ENCODE measurements around the gene PAIP2.

Gene PAIP2

DNA sequence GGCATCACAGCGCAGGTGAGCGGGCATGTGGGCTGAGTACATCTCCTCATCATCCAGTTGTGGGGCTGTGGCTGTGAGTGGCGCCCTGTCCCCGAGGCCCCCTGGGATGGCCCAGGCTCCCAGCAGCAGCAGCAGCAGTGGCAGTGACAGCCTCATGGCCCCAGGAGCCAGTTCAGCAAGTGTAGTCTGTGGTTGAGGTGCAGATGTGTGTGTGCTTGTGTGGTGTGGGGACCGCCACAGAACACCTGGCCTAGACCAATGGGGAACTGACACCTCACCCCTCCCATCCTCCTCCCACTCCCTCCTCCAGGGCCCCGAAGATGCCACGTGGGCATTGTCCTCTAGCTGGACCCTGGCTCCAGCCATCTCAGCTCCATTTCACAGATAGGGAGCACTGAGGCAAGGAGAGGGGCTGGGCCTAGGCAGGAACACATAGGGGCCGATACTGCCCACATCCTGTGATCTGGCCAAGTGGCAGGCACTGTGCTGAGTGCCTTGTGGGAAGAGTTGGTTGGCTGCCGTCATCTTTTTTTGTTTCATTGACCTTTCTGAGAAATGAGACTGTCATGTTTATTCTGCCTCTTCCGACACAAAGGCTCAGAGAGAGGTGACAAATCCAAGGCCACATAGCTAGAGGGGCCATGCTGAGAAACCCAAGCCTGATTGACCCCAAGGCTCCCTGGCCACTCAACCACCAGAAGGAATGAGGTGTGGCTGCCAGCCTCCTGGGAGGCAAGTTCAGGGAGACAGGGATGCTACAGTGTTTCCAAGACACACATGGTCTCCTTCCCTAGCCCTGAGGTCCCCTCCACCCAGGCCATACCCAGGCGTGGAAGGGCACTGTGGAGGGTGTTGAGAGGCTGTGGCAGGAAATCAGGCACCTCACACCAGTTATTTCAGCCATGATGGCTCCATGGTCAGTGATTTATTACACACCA lies 48.3 kb downstream of the PAIP2 start, which contains the start of gene MZB1:
MZB1 (minus strand) TSS at position 213 of the 938 bp plus-strand sequence; CDS start at position 156, 57 bp downstream.
- CTCF ChIA-PET = interaction anchor here (1.0 to 3.7 kb wide), 7 partner anchors 9 to 300 kb away, joined by 3 to 20 read pairs (median 7); partner anchors contain the start of gene PAIP2
- POLR2A ChIA-PET = interaction anchor here (0.6 to 2.0 kb wide), 6 partner anchors 10 to 171 kb away, joined by 3 to 7 read pairs (median 4); partner anchors contain the start of gene UBE2D2
- TF ChIP-seq CTCF (IDR thresholded peaks at IDR 0.05; ENCODE audit: control extremely low read depth, extremely low read depth, low read depth, missing control alignments) = no peak
- DNase-seq (ENCODE audit: extremely low spot score) = peak; percentile 90

DNA sequence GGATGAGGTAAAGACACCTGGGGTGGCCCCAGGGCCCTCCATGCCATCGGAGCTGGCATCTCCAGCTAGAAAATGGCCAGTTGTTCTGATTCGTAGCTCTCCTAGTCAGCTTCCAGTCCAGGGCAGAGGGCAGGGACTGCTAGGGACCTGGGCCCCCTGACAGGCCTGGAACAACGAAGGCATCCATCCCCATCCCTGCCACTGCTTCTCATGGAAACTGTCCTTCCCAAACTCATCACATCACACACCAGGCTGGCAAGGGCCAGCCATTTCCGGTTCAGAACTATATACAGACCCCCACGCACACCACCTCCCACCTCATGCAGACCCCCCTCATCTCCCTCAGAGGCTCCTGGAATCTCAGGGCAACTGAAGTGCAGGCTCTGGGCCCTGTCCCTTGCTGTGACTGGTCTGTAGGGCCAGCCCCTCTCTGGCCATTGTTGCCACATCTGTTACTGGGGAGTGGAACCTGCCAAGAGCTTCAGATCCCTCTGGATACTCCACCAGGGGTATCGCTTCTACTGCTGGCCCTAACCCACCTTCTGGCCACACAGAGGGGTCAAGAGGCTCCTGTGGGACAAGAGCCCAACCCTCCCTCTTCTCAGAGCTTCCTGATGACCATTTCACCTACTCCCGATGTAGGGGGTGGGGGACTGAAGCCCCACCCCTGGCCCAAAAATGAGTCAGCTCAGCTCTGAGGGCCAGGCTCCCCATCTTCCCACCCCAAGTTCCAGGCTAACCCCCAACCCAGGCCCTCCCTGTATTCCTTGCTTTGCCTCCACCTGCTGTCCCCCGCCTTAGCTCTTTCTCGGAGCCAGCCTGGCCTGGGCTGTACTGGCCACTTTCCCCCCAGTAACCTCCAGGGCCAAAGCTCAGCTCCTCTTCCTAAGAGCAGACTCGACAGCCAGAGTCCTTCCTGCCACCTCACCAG lies 49.2 kb downstream of the PAIP2 start:
- no peak for TF ChIP-seq CTCF (IDR thresholded peaks at IDR 0.05; ENCODE audit: control extremely low read depth, extremely low read depth, low read depth, missing control alignments)
- ChIA-PET CTCF (interaction anchor here (0.9 to 3.7 kb wide), 15 partner anchors 9 to 602 kb away, joined by 3 to 31 read pairs (median 4); partner anchors contain the start of genes PAIP2 and SPATA24), POLR2A (interaction anchor here (0.6 to 2.0 kb wide), 6 partner anchors 11 to 247 kb away, joined by 3 to 7 read pairs (median 4); partner anchors contain the start of gene SPATA24)
- no peak for DNase-seq (ENCODE audit: extremely low spot score)

GRCh38 chr5:139391570-139392323 lies 50.1 kb downstream of the PAIP2 start:
- ChIA-PET CTCF (interaction anchor here (0.9 to 3.7 kb wide), 17 partner anchors 10 to 603 kb away, joined by 3 to 31 read pairs (median 6); partner anchors contain the start of genes PAIP2 and SPATA24), POLR2A (interaction anchor here (0.6 to 2.2 kb wide), 7 partner anchors 12 to 246 kb away, joined by 3 to 7 read pairs (median 4); partner anchors contain the start of genes MATR3 and SPATA24)
- no peak for DNase-seq (ENCODE audit: extremely low spot score)
- no peak for TF ChIP-seq CTCF (IDR thresholded peaks at IDR 0.05; ENCODE audit: control extremely low read depth, extremely low read depth, low read depth, missing control alignments)

GRCh38 chr5:139392324-139392677 lies 50.6 kb downstream of the PAIP2 start:
- no peak for TF ChIP-seq CTCF (IDR thresholded peaks at IDR 0.05; ENCODE audit: control extremely low read depth, extremely low read depth, low read depth, missing control alignments)
- CTCF ChIA-PET = interaction anchor here (1.2 to 3.7 kb wide), 8 partner anchors 10 to 124 kb away, joined by 3 to 31 read pairs (median 10); partner anchors contain the start of genes PAIP2 and SPATA24
- DNase-seq (ENCODE audit: extremely low spot score) = no peak
- POLR2A ChIA-PET = interaction anchor here (0.8 to 2.2 kb wide), 3 partner anchors 12 to 116 kb away, joined by 3 to 5 read pairs (median 4); partner anchors contain the start of genes MATR3 and SPATA24

- POLR2A ChIA-PET = interaction anchor here (0.8 to 2.2 kb wide), 2 partner anchors 99 to 117 kb away, joined by 3 to 5 read pairs; partner anchors contain the start of gene MATR3
Observed at GRCh38 chr5:139392678-139393496, 51.2 kb downstream of the PAIP2 start.

More at GRCh38 chr5:139392678-139393496, 51.2 kb downstream of the PAIP2 start:
- TF ChIP-seq CTCF (IDR thresholded peaks at IDR 0.05; ENCODE audit: control extremely low read depth, extremely low read depth, low read depth, missing control alignments) = peak; percentile 94
- peak; percentile 88 for DNase-seq (ENCODE audit: extremely low spot score)
- CTCF ChIA-PET = interaction anchor here (1.1 to 3.7 kb wide), 9 partner anchors 10 to 124 kb away, joined by 3 to 31 read pairs (median 9); partner anchors contain the start of genes PAIP2 and SPATA24

Measured in GM10248 (cell line).